K562 (cell line): Measurements from ENCODE around the gene NT5DC4. TPM values are rescaled to one million over a fixed set of nuclear protein-coding genes. Genes with fewer than 3 reads are reported as not detected.

Experiments
- CC2D1A ChIP-seq: fragments of 450-650 bp; IDR thresholded peaks from 2 replicates; pipeline ENCODE4 v1.6.1; 2017; ENCODE audit warnings: mild to moderate bottlenecking
- DPF2 ChIP-seq: fragments of 450-650 bp; IDR thresholded peaks from 2 replicates; pipeline ENCODE4 v1.6.1; 2016
- GABPA ChIP-seq: fragments of 200-800 bp; sonication (Bioruptor generic); conservative IDR thresholded peaks from 2 replicates; pipeline ENCODE4 v1.6.1; 2016; ENCODE audit warnings: low read depth, missing genetic modification characterization, missing compliant biosample characterization
- HDAC1 ChIP-seq, 2 experiments: fragments of 450-650 bp; IDR thresholded peaks; 2 replicates each; pipeline ENCODE4 v1.6.1; 2016 to 2017; ENCODE audit warnings: inconsistent platforms in 1 of 2, mild to moderate bottlenecking in 1 of 2, moderate library complexity in 1 of 2
- HMBOX1 ChIP-seq: sonication (generic); IDR thresholded peaks from 2 replicates; pipeline ENCODE4 v1.6.1; 2016
- KLF10 ChIP-seq: fragments of 250-450 bp; sonication (Bioruptor Pico); IDR thresholded peaks from 2 replicates; pipeline ENCODE4 v1.6.1; 2021; ENCODE audit warnings: matching md5 sums
- NBN ChIP-seq: fragments of 450-650 bp; IDR thresholded peaks from 2 replicates; pipeline ENCODE4 v1.6.1; 2016; ENCODE audit warnings: low read depth, mild to moderate bottlenecking
- NR1H2 ChIP-seq: sonication (generic); formaldehyde crosslinking; IDR thresholded peaks from 2 replicates; pipeline ENCODE4 v1.4.0; 2020; ENCODE audit warnings: mild to moderate bottlenecking, missing genetic modification reagents
- NR2C1 ChIP-seq, 2 experiments: fragments of 450-650 bp; IDR thresholded peaks; 2 replicates each; pipeline ENCODE4 v1.6.1; 2017; ENCODE audit warnings: mild to moderate bottlenecking in 2 of 2, antibody characterized with exemption in 1 of 2, inconsistent platforms in 1 of 2, missing compliant biosample characterization in 1 of 2, missing genetic modification characterization in 1 of 2
- PHF20 ChIP-seq: fragments of 450-650 bp; IDR thresholded peaks from 2 replicates; pipeline ENCODE4 v1.6.1; 2018; ENCODE audit not compliant: partially characterized antibody
- POU5F1 ChIP-seq: fragments of 150-350 bp; IDR thresholded peaks from 2 replicates; pipeline ENCODE4 v1.6.1; 2014; ENCODE audit warnings: borderline replicate concordance, low read length, low read depth, mild to moderate bottlenecking; ENCODE audit not compliant: partially characterized antibody
- PRPF4 ChIP-seq: fragments of 200-400 bp; formaldehyde crosslinking; IDR thresholded peaks from one replicate; pipeline ENCODE4 v1.6.1; 2017; ENCODE audit warnings: low read length, low read depth, mild to moderate bottlenecking; ENCODE audit not compliant: insufficient read depth, poor library complexity, severe bottlenecking
- PTRF ChIP-seq: fragments of 450-650 bp; IDR thresholded peaks from 2 replicates; pipeline ENCODE4 v1.6.1; 2016; ENCODE audit warnings: mild to moderate bottlenecking, missing genetic modification characterization, missing compliant biosample characterization
- RHOXF2B ChIP-seq: fragments of 250-450 bp; sonication (Bioruptor Pico); conservative IDR thresholded peaks from 2 replicates; pipeline ENCODE4 v1.5.1; 2021
- SAFB ChIP-seq: fragments of 200-400 bp; formaldehyde crosslinking; IDR thresholded peaks from 2 replicates; pipeline ENCODE4 v1.6.1; 2017; ENCODE audit warnings: low read depth, low read length, borderline replicate concordance
- SAFB2 ChIP-seq: fragments of 200-400 bp; formaldehyde crosslinking; IDR thresholded peaks from 2 replicates; pipeline ENCODE4 v1.6.1; 2018; ENCODE audit warnings: borderline replicate concordance, low read length, low read depth, moderate library complexity; ENCODE audit not compliant: severe bottlenecking
- SMARCE1 ChIP-seq: fragments of 450-650 bp; IDR thresholded peaks from 2 replicates; pipeline ENCODE4 v1.7.1; 2016; ENCODE audit warnings: mild to moderate bottlenecking
- STAT5B ChIP-seq: fragments of 250-450 bp; sonication (Bioruptor Pico); IDR thresholded peaks from 2 replicates; pipeline ENCODE4 v1.8.0; 2021; ENCODE audit warnings: mild to moderate bottlenecking, inconsistent platforms
- TAF1 ChIP-seq: IDR thresholded peaks from 2 replicates; pipeline ENCODE4 v1.6.1; 2011; ENCODE audit warnings: mild to moderate bottlenecking, low read length, moderate library complexity; ENCODE audit not compliant: insufficient read depth, control insufficient read depth, severe bottlenecking; ENCODE audit errors: extremely low read depth
- THRAP3 ChIP-seq: fragments of 450-650 bp; IDR thresholded peaks from 2 replicates; pipeline ENCODE4 v1.6.1; 2016; ENCODE audit warnings: mild to moderate bottlenecking, inconsistent platforms, borderline replicate concordance
- XRCC3 ChIP-seq: fragments of 450-650 bp; IDR thresholded peaks from 2 replicates; pipeline ENCODE4 v1.6.1; 2017; ENCODE audit warnings: mild to moderate bottlenecking, moderate library complexity
- ZC3H4 ChIP-seq: sonication (generic); formaldehyde crosslinking; IDR thresholded peaks from 2 replicates; pipeline ENCODE4 v1.9.0; 2021; ENCODE audit warnings: missing genetic modification reagents, borderline replicate concordance
- ZC3H8 ChIP-seq: fragments of 450-650 bp; IDR thresholded peaks from 2 replicates; pipeline ENCODE4 v1.6.1; 2017
- ZNF780A ChIP-seq: fragments of 250-450 bp; sonication (Bioruptor Pico); IDR thresholded peaks from 2 replicates; pipeline ENCODE4 v1.5.0; 2021; ENCODE audit warnings: mild to moderate bottlenecking
- ZNF79 ChIP-seq: fragments of 250-450 bp; sonication (Bioruptor Pico); IDR thresholded peaks from 2 replicates; pipeline ENCODE4 v1.4.0; 2020; ENCODE audit warnings: low read depth, mild to moderate bottlenecking, moderate library complexity
- polyA plus RNA-seq, 8 experiments: library from polyadenylated mRNA; depleted of rRNA in 4 of 8; stranded (reverse) in 5 of 8; unstranded in 3 of 8; fragments of >200 nt; fragmentation: Nextera tagmentation in 2 of 8; fragmentation: Illumina TruSeq in 1 of 8; extraction: Ambion mirVana in 2 of 8; extraction: Trizol in 1 of 8; gene quantifications; 2 replicates each; pipeline versions ENCODE4 v1.2.1 to v1.2.3, GENCODE V29; 2011 to 2014; ENCODE audit warnings: inconsistent platforms in 1 of 8, missing spikeins in 1 of 8
- total RNA-seq, 7 experiments: library from RNA; depleted of rRNA in 6 of 7; stranded (reverse); fragments of >200 nt in 6 of 7; fragmentation: Illumina TruSeq in 2 of 7; extraction: Trizol in 2 of 7; gene quantifications; 2 replicates each; pipeline versions ENCODE4 v1.2.1 to v1.2.3, GENCODE V29; 2011 to 2021; ENCODE audit warnings: low replicate concordance in 1 of 7
- TF ChIP-seq, protein P1 (sequence below): IDR thresholded peaks from 2 replicates; pipeline ENCODE4 v1.6.1; 2011; ENCODE audit not compliant: insufficient read length; ENCODE audit errors: extremely low read depth
- TF ChIP-seq, protein P2 (sequence below): fragments of 250-450 bp; sonication (Bioruptor Pico); IDR thresholded peaks from 2 replicates; pipeline ENCODE4 v1.5.1; 2021; ENCODE audit warnings: mild to moderate bottlenecking

The NT5DC4 gene
- total and polyA plus RNA-seq, 9 of the 15 experiments (the other 6 are each of a cell fraction or from before 2014, with no cell fraction given): 0.44 to 6.9 (median 2.5) TPM

GRCh38 chr2:112784199-112785189 is 63.7 kb downstream of the NT5DC4 start, which contains the start of gene IL1A (continued):
- no peak for TF ChIP-seq KLF10
- TF ChIP-seq SMARCE1: 0 out of 2 replicates have a peak, but pooled peaks have one; percentile 26
- TF ChIP-seq THRAP3: no peak
- no peak for TF ChIP-seq CC2D1A
- TF ChIP-seq NR2C1 (IDR thresholded peaks at IDR 0.05): no peak
- no peak for TF ChIP-seq NR2C1 (tag; IDR thresholded peaks at IDR 0.05)
- no peak for TF ChIP-seq GABPA (tag)
- TF ChIP-seq SAFB: no peak
- TF ChIP-seq SAFB2: no peak
- no peak for TF ChIP-seq ZC3H4 (CRISPR knock-in tag)
- no peak for TF ChIP-seq POU5F1
- TF ChIP-seq PHF20: no peak
- no peak for TF ChIP-seq STAT5B (CRISPR knock-in tag)
- TF ChIP-seq RHOXF2B (CRISPR knock-in tag): no peak
- TF ChIP-seq DPF2: peak; percentile 71
- TF ChIP-seq PTRF (tag): no peak
- no peak for TF ChIP-seq ZNF780A (CRISPR knock-in tag)
- TF ChIP-seq TAF1: no peak
- TF ChIP-seq NR1H2 (CRISPR knock-in tag): no peak
- TF ChIP-seq PRPF4: no peak
- TF ChIP-seq, protein P1, sequence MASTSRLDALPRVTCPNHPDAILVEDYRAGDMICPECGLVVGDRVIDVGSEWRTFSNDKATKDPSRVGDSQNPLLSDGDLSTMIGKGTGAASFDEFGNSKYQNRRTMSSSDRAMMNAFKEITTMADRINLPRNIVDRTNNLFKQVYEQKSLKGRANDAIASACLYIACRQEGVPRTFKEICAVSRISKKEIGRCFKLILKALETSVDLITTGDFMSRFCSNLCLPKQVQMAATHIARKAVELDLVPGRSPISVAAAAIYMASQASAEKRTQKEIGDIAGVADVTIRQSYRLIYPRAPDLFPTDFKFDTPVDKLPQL: no peak
- peak; percentile 57 for TF ChIP-seq HMBOX1
- TF ChIP-seq ZNF79: no peak
- TF ChIP-seq HDAC1 (IDR thresholded peaks at IDR 0.05): no peak
- no peak for TF ChIP-seq XRCC3
- TF ChIP-seq ZC3H8: no peak
- no peak for TF ChIP-seq NBN
- TF ChIP-seq, protein P2, sequence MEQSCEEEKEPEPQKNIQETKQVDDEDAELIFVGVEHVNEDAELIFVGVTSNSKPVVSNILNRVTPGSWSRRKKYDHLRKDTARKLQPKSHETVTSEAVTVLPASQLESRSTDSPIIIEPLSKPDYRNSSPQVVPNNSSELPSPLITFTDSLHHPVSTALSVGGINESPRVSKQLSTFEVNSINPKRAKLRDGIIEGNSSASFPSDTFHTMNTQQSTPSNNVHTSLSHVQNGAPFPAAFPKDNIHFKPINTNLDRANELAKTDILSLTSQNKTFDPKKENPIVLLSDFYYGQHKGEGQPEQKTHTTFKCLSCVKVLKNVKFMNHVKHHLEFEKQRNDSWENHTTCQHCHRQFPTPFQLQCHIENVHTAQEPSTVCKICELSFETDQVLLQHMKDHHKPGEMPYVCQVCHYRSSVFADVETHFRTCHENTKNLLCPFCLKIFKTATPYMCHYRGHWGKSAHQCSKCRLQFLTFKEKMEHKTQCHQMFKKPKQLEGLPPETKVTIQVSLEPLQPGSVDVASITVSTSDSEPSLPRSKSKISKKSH: no peak
